ENCODE measurements around the gene ATP13A1. TPM values are rescaled to one million over a fixed set of nuclear protein-coding genes. Genes with fewer than 3 reads are reported as not detected.
"Not testable (repeated sequence)": the region's sequence is repeated elsewhere in the genome, so short reads cannot be mapped to it uniquely, and the experiment has no call there.

Gene ATP13A1
- 42.0 TPM for polyA plus RNA-seq (2013, experiment 1 of 2; ENCODE audit: insufficient read length)
- 27.8 TPM for polyA plus RNA-seq (2013, experiment 2 of 2; ENCODE audit: insufficient read length)

- peak; percentile 97 for DNase-seq
Observed at GRCh38 chr19:19663256-19664120, at the start of gene ATP13A1. ATP13A1 (minus strand) TSS chr19:19663676; CDS start chr19:19663666, 10 bp downstream.

GRCh38 chr19:19711934-19712828 lies 48.7 kb upstream of the ATP13A1 start:
- DNase-seq, result no peak

GRCh38 chr19:19711306-19711933 lies 47.9 kb upstream of the ATP13A1 start:
- DNase-seq, result no peak

- DNase-seq, result no peak
Observed at GRCh38 chr19:19710506-19710905, 47.0 kb upstream of the ATP13A1 start.

- no peak for DNase-seq
Observed at GRCh38 chr19:19704836-19705235, 41.4 kb upstream of the ATP13A1 start.

- DNase-seq, result not testable (repeated sequence)
Observed at GRCh38 chr19:19700493-19700892, 37.0 kb upstream of the ATP13A1 start.

- no peak for DNase-seq
Observed at GRCh38 chr19:19697589-19697988, 34.1 kb upstream of the ATP13A1 start.

- no peak for DNase-seq
Observed at GRCh38 chr19:19696386-19696785, 32.9 kb upstream of the ATP13A1 start.

- no peak for DNase-seq
Observed at GRCh38 chr19:19691683-19692082, 28.2 kb upstream of the ATP13A1 start.

- not testable (repeated sequence) for DNase-seq
Observed at GRCh38 chr19:19689023-19689422, 25.5 kb upstream of the ATP13A1 start.

GRCh38 chr19:19687090-19687489 lies 23.6 kb upstream of the ATP13A1 start:
- no peak for DNase-seq

GRCh38 chr19:19686580-19686979 lies 23.1 kb upstream of the ATP13A1 start:
- no peak for DNase-seq

GRCh38 chr19:19686119-19686518 lies 22.6 kb upstream of the ATP13A1 start:
- not testable (repeated sequence) for DNase-seq

GRCh38 chr19:19679176-19680073 lies 15.9 kb upstream of the ATP13A1 start:
- no peak for DNase-seq

GRCh38 chr19:19677579-19677978 lies 14.1 kb upstream of the ATP13A1 start:
- DNase-seq, result no peak

- no peak for DNase-seq
Observed at GRCh38 chr19:19674315-19674714, 10.8 kb upstream of the ATP13A1 start.

GRCh38 chr19:19672816-19673215 lies 9.3 kb upstream of the ATP13A1 start:
- no peak for DNase-seq

- peak; percentile 26 for DNase-seq
Observed at GRCh38 chr19:19670070-19670551, 6.6 kb upstream of the ATP13A1 start.

GRCh38 chr19:19668230-19669012 lies 4.9 kb upstream of the ATP13A1 start, which contains the start of gene ZNF101:
ZNF101 (plus strand) TSS chr19:19668839; CDS start chr19:19668964, 125 bp downstream.
- peak; percentile 88 for DNase-seq

- DNase-seq, result not testable (repeated sequence)
Observed at GRCh38 chr19:19665420-19665948, 2.0 kb upstream of the ATP13A1 start.

All from fibroblast of skin of back (primary cell).